Ovary (tissue), 9 donors: ENCODE data around the gene GABBR2. TPM values are rescaled to one million over a fixed set of nuclear protein-coding genes. Genes with fewer than 3 reads are reported as not detected.
"Not testable (repeated sequence)": the region's sequence is repeated elsewhere in the genome, so short reads cannot be mapped to it uniquely, and the experiment has no call there.

ENCODE experiments used
- DNase-seq, 5 donors: peaks; one replicate each; pipeline ENCODE4 v3.0.0-alpha.2; 2019 to 2020
- H3K27ac ChIP-seq, 2 donors: fragments of 200-600 bp; one replicate each; pipeline versions ENCODE4 v1.5.1 to v1.8.0; 2019 to 2022
- H3K27me3 ChIP-seq: fragments of 200-600 bp; one replicate; pipeline ENCODE4 v1.8.0; 2022
- H3K36me3 ChIP-seq: fragments of 200-600 bp; sonication (generic); one replicate; pipeline ENCODE4 v1.5.1; 2019
- H3K4me1 ChIP-seq: one replicate; pipeline ENCODE4 v1.8.1; 2013; ENCODE audit warnings: mild to moderate bottlenecking, moderate library complexity; ENCODE audit not compliant: insufficient read depth
- H3K4me3 ChIP-seq: fragments of 200-600 bp; sonication (generic); one replicate; pipeline ENCODE4 v1.5.1; 2017
- H3K9me3 ChIP-seq, 2 donors: fragments of 200-600 bp in 1 of 2; sonication (generic) in 1 of 2; one replicate each; pipeline versions ENCODE4 v1.5.1 to v1.8.1; 2013 to 2019; ENCODE audit warnings: mild to moderate bottlenecking in 1 of 2, moderate library complexity in 1 of 2
- CTCF ChIP-seq, 3 donors: fragments of 450-650 bp in 2 of 3; fragments of 200-600 bp in 1 of 3; IDR thresholded peaks; one replicate each; pipeline versions ENCODE4 v1.5.1 to v1.8.0; 2016 to 2022; ENCODE audit warnings: antibody characterized with exemption in 3 of 3, mild to moderate bottlenecking in 1 of 3
- EP300 ChIP-seq: sonication (generic); formaldehyde crosslinking; IDR thresholded peaks from one replicate; pipeline ENCODE4 v1.6.1; 2017; ENCODE audit warnings: antibody characterized with exemption
- POLR2A ChIP-seq: fragments of 450-650 bp; IDR thresholded peaks from one replicate; pipeline ENCODE4 v1.6.1; 2017; ENCODE audit warnings: antibody characterized with exemption, mild to moderate bottlenecking, moderate library complexity
- WGBS, 3 donors: extraction: QIAGEN DNeasy Blood & Tissue Kit in 1 of 3; methylation state at CpG; one replicate each; pipeline versions ENCODE4 v1.1.5 to v1.1.7; 2013 to 2017; 5-methylcytosine and 5-hydroxymethylcytosine counted together
- intact Hi-C, 4 donors: fragments of 100-400 bp; cut with DNase I; formaldehyde crosslinking; loops; one replicate each; pipeline versions ENCODE4 v1.11.0 to v1.15.1; 2022 to 2023
- polyA plus RNA-seq, 2 donors: library from polyadenylated mRNA; stranded (reverse); fragments of 200-250 nt in 1 of 2; fragments of 350-450 nt in 1 of 2; fragmentation: Illumina TruSeq in 1 of 2; extraction: RNeasy Lipid Tissue Mini Kit (QIAGEN cat#74804) in 1 of 2; gene quantifications; one replicate each; pipeline ENCODE4 v1.2.3, GENCODE V29; 2013 to 2014
- total RNA-seq, 7 donors: library from RNA; depleted of rRNA in 2 of 7; stranded (reverse); fragments of >200 nt in 2 of 7; fragmentation: NEBNext Ultra II Directional in 3 of 7; extraction: Animal tissue kit (Norgen Biotek cat#: 25700) in 3 of 7; gene quantifications; one replicate each; pipeline versions ENCODE4 v1.1.0 to v1.2.4, GENCODE V29; 2016 to 2023
- donor health status: DM: no; HTN: no; CAD: no; lungs with moderate emphysema.
- donor health status: DM: no; HTN: no; CAD: no.
- donor health status: Bipolar disorder and iron deficiency.
- donor health status: DM: yes; HTN: yes; CAD: no.
- donor health status: DM: no; HTN: no; CAD: no.
- donor health status: DM: yes; HTN: yes; CAD: no.

Gene GABBR2
- total and polyA plus RNA-seq, 9 donors = 0.05 to 0.30 (median 0.22) TPM; not detected in 6

- Histone ChIP-seq H3K27ac (no peak overlapping the region), H3K36me3 (no peaks in the 10 kb centered on the region), H3K9me3 (no peaks in the 10 kb centered on the region), H3K4me1 (no peaks in the 10 kb centered on the region), H3K4me3 (no peak overlapping the region), H3K27me3 (no peaks in the 10 kb centered on the region)
- 69 to 86% (median 82%) methylated on average over 1 of the region's 1 CpG for WGBS, 3 donors
- DNase-seq = no peak
- TF ChIP-seq CTCF (IDR thresholded peaks at IDR 0.05) (no peak), EP300 (no peak), POLR2A (no peak)
- intact Hi-C loops = no loop called here
Observed at GRCh38 chr9:98687911-98688310, 20.8 kb downstream of the GABBR2 start.

GRCh38 chr9:98686961-98687855, 21.5 kb downstream of the GABBR2 start:
- no peak overlapping the region for H3K27ac ChIP-seq
- no peak overlapping the region for H3K4me3 ChIP-seq
- no peaks in the 10 kb centered on the region for H3K9me3 ChIP-seq
- TF ChIP-seq EP300 (no peak), CTCF (IDR thresholded peaks at IDR 0.05) (no peak), POLR2A (no peak)
- intact Hi-C loops = no loop called here
- H3K4me1 ChIP-seq = no peaks in the 10 kb centered on the region
- DNase-seq = no peak
- no peaks in the 10 kb centered on the region for H3K36me3 ChIP-seq
- WGBS, 3 donors = 47 to 52% (median 50%) methylated on average over 7 of the region's 7 CpGs
- H3K27me3 ChIP-seq = no peaks in the 10 kb centered on the region

- H3K4me3 ChIP-seq, H3K36me3 ChIP-seq, DNase-seq, H3K4me1 ChIP-seq, H3K27ac ChIP-seq, intact Hi-C loops, H3K27me3 ChIP-seq, H3K9me3 ChIP-seq: not testable (repeated sequence)
- WGBS, 3 donors = 72 to 91% (median 82%) methylated on average over 2 of the region's 2 CpGs
Observed at GRCh38 chr9:98684816-98685215, 23.9 kb downstream of the GABBR2 start.

GRCh38 chr9:98678244-98678842, 30.4 kb downstream of the GABBR2 start:
- no peak for TF ChIP-seq CTCF (IDR thresholded peaks at IDR 0.05)
- no peak for TF ChIP-seq POLR2A
- H3K9me3 ChIP-seq = no peaks in the 10 kb centered on the region
- no peaks in the 10 kb centered on the region for H3K36me3 ChIP-seq
- no peak overlapping the region for H3K4me3 ChIP-seq
- 11 to 13% (median 12%) methylated on average over 9 of the region's 9 CpGs for WGBS, 3 donors
- H3K4me1 ChIP-seq = no peaks in the 10 kb centered on the region
- intact Hi-C loops = no loop called here
- H3K27me3 ChIP-seq = no peaks in the 10 kb centered on the region
- H3K27ac ChIP-seq = no peak overlapping the region
- DNase-seq = no peak

- Histone ChIP-seq H3K27ac (no peak overlapping the region), H3K27me3 (no peaks in the 10 kb centered on the region), H3K36me3 (no peaks in the 10 kb centered on the region), H3K4me3 (no peak overlapping the region), H3K4me1 (no peaks in the 10 kb centered on the region), H3K9me3 (no peaks in the 10 kb centered on the region)
- intact Hi-C loops = no loop called here
- WGBS, 3 donors = 51 to 58% (median 51%) methylated on average over 5 of the region's 5 CpGs
- TF ChIP-seq EP300 (no peak), POLR2A (no peak), CTCF (IDR thresholded peaks at IDR 0.05) (no peak)
- no peak for DNase-seq
Observed at GRCh38 chr9:98673681-98674080, 35.1 kb downstream of the GABBR2 start.
